HG02678 (cell line): ENCODE results near the gene CCDC102B.
"Not testable (repeated sequence)": the region's sequence is repeated elsewhere in the genome, so short reads cannot be mapped to it uniquely, and the experiment has no call there.

Experiments used
- ATAC-seq: cut with Tn5 transposase; IDR thresholded peaks from one replicate; pipeline ENCODE4 v1.9.1; 2021; ENCODE audit warnings: mild to moderate bottlenecking, moderate library complexity; ENCODE audit not compliant: unreplicated experiment

The CCDC102B gene

GRCh38 chr18:68893354-68893753 is 95.5 kb downstream of the CCDC102B start:
- peak; percentile 47 for ATAC-seq

GRCh38 chr18:68897286-68897685 is 99.4 kb downstream of the CCDC102B start:
- ATAC-seq = no peak

GRCh38 chr18:68909579-68909978 is 111.7 kb downstream of the CCDC102B start:
- ATAC-seq = no peak

DNA sequence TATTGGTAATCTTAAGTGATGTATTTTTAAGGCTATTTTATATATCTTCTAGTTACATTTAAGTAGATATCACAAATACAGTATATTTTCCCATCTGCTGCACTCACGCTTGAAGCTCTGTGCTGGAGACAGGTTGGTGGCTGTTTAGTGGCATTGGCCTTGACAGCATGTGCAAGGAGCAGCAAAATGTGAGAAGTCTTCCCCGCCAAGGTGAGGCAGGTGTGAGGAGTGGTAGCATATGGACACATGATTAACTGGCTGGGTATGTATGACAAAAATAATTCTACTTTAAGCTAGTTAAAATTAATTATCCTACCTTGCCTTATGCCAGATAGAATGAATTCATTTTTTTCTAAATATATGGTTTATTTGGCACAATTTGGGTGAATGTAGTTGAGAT is 117.2 kb downstream of the CCDC102B start:
- ATAC-seq = no peak

GRCh38 chr18:68916734-68917133 is 118.9 kb downstream of the CCDC102B start:
- no peak for ATAC-seq

DNA sequence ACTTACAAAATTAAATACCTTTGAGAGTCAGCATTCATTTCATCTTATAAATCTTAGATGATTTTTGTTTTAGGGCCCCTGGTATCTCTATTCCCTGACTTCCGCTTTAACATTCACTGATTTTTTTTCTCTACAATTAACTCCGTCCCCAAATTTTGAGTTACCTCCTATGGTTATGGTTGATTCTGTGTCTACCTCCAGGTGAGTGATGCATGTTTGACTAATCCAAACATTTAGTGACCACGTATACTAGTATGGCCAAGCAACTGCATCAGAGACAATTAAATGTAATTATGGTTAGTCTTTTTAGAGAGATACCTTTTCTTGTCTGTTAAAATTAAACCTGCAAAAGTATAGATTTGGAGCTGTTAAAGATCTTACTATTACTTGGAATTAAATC is 120.3 kb downstream of the CCDC102B start:
- ATAC-seq = no peak

DNA sequence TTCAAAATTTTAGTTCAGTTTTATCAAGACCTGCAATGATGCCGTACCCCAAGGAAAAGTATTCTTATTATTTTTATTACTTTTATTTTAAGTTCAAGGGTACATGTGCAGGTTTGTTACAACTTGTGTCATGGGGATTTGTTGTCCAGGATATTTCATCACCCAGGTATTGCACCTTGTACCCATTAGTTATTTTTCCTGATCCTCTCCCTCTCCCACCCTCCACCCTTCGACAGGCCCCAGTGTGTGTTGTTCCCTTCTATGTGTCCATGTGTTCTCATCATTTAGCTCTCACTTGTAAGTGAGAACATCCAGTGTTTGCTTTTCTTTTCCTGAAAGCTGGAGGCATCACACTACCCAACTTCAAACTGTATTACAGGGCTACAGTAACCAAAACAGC is 122.0 kb downstream of the CCDC102B start:
- no peak for ATAC-seq

- no peak for ATAC-seq
These were observed 124.5 kb downstream of the CCDC102B start for GRCh38 chr18:68922392-68922791.

- ATAC-seq = peak; percentile 69
These were observed 127.4 kb downstream of the CCDC102B start for GRCh38 chr18:68925268-68925667.

GRCh38 chr18:68928762-68929675 is 131.1 kb downstream of the CCDC102B start:
- ATAC-seq = no peak

- ATAC-seq = no peak
These were observed 137.8 kb downstream of the CCDC102B start for GRCh38 chr18:68935686-68936085.

- peak; percentile 54 for ATAC-seq
These were observed 139.2 kb downstream of the CCDC102B start for GRCh38 chr18:68937029-68937599.

- ATAC-seq = no peak
These were observed 142.2 kb downstream of the CCDC102B start for GRCh38 chr18:68940039-68940438.

DNA sequence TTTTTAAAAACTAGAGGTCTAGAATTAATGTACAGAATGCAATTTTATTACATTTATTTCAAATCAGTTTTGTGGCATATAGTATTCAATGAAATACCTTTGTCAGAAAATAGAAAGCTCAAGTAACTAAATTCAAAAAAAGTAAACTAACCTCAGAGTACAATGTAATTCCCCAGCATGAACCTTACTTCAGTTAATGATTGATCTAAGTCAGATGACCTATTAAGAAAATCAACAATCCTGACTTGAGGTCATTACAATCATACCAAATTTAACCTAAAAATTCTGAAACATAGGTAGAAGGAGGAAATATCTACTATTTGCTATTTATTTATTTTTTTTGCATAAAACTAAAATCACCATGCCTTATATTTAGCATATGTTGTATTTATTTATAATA is 142.9 kb downstream of the CCDC102B start:
- ATAC-seq = no peak

DNA sequence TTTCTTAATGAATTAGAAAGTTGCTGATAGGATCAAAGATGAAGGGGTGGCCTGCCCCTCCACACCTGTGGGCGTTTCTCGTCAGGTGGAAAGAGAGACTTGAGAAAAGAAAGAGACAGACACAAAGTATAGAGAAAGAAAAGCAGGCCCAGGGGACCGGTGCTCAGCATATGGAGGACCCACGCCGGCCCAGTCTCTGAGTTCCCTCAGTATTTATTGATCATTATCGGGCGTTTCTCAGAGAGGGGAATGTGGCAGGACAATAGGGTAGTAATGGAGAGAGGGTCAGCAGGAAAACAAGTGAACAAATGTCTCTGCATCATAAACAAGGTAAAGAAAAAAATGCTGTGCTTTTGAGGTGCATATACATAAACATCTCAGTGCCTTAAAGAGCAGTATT is 144.3 kb downstream of the CCDC102B start:
- ATAC-seq = no peak

- ATAC-seq = not testable (repeated sequence)
These were observed 146.0 kb downstream of the CCDC102B start for GRCh38 chr18:68943861-68944260.

DNA sequence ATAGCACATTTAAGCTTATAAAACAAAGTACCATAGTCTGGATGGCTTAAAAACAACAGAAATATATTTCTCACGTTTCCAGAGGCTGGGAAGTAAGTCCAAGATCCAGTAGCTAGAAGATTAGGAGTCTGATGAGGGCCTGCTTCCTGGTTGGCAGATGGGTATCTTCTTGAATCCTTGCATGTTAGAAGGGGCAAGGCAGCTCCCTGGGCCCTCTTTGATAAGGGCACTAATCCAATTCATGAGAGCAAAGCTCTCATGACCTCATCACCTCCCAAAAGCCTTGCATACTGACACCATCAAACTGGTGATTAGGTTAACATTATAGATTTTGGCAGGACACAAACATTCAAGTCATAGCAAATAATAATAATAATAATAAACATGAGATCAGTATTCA is 146.4 kb downstream of the CCDC102B start:
- no peak for ATAC-seq

- no peak for ATAC-seq
These were observed 146.9 kb downstream of the CCDC102B start for GRCh38 chr18:68944826-68945225.

DNA sequence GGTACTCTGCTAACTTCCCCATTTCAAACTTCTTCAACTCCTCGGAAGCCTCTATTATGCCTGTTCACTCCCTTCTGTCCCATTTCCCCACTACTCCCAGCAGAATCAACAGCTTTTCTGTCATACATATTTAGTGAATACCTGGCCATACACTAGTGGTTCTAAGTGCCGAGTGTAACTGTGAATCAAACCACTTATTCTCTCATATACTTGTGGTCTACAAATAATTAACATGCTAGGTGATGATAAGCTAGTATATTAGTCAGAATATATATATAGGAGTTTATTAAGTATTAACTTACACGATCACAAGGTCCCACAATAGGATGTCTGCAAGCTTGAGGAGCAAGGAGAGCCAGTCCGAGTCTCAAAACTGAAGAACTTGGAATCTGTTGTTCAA is 150.7 kb downstream of the CCDC102B start:
- ATAC-seq = no peak

DNA sequence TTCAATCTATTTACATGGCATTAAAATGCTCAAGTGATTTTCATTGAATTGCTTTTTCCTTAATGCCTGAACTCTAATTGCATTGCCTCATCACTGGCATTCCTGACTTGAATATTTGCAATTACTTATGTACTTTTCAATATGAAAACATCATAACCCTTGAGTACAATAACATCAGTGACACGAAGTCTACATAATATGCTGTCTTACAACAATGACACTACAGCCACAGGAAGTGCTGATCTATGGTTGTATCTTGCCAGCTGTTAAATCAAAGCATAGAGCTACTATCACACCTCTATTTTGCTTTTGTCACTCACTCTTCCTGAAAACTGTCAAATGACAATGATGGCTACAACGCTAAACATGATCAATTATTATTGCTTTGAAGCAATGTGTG is 156.9 kb downstream of the CCDC102B start:
- ATAC-seq = no peak

DNA sequence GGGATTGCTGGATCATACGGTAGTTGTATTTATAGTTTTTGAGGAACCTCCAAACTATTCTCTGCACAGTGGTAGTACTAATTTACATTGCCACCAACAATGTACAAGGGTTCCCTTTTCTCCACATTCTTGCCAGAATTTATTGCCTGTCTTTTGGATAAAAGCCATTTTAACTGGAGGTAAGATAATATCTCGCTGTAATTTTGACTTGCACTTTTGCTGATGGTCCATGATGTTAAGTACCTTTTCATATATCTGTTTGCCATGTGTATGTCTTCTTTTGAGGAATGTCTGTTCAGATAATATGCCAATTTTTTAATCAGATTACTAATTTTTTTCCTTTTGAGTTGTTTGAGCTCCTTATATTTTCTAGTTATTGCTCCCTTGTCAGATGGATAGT is 158.8 kb downstream of the CCDC102B start:
- ATAC-seq = no peak

GRCh38 chr18:68960355-68960754 is 162.5 kb downstream of the CCDC102B start:
- no peak for ATAC-seq
